Natural killer cell (primary cell): ENCODE results near the gene GLT6D1. TPM values are rescaled to one million over a fixed set of nuclear protein-coding genes. Genes with fewer than 3 reads are reported as not detected.

Experiments used
- ATAC-seq, 3 donors: fragments of 150-1000 bp in 2 of 3; fragments of 200-7000 bp in 1 of 3; cut with Tn5 transposase; 1 replicate in 1 of 3; 2 replicates in 2 of 3; pipeline ENCODE4 v1.10.0; 2021; ENCODE audit warnings: mild to moderate bottlenecking in 2 of 3, moderate library complexity in 2 of 3
- DNase-seq, 2 donors: peaks; one replicate each; pipeline versions ENCODE4 v3.0.0 to v3.0.0-alpha.2; 2013 to 2021; ENCODE audit warnings: mixed read lengths in 1 of 2
- H3K27ac ChIP-seq: one replicate; pipeline ENCODE4 v1.5.1; 2013; ENCODE audit warnings: mild to moderate bottlenecking, low read length
- H3K27me3 ChIP-seq: one replicate; pipeline ENCODE4 v1.6.1; 2013; ENCODE audit warnings: low read length; ENCODE audit not compliant: control insufficient read depth, insufficient read depth
- H3K36me3 ChIP-seq: one replicate; pipeline ENCODE4 v1.6.1; 2013; ENCODE audit warnings: low read length; ENCODE audit not compliant: control insufficient read depth, insufficient read depth
- H3K4me1 ChIP-seq: one replicate; pipeline ENCODE4 v1.6.1; 2013; ENCODE audit warnings: low read length; ENCODE audit not compliant: control insufficient read depth, insufficient read depth
- H3K4me3 ChIP-seq: one replicate; pipeline ENCODE4 v1.5.1; 2013; ENCODE audit warnings: low read length
- H3K9me3 ChIP-seq: one replicate; pipeline ENCODE4 v1.6.1; 2013; ENCODE audit warnings: low read length; ENCODE audit not compliant: control insufficient read depth, insufficient read depth
- H3K27ac Mint-ChIP-seq, 2 donors: one replicate each; pipeline ENCODE4 v1.8.0; 2022; ENCODE audit warnings: mild to moderate bottlenecking in 2 of 2, mixed read lengths in 2 of 2, moderate library complexity in 1 of 2
- H3K27me3 Mint-ChIP-seq, 2 donors: one replicate each; pipeline ENCODE4 v1.8.0; 2022; ENCODE audit warnings: low read depth in 2 of 2, mixed read lengths in 2 of 2
- H3K36me3 Mint-ChIP-seq: one replicate; pipeline ENCODE4 v1.8.0; 2022; ENCODE audit warnings: mixed read lengths
- H3K4me1 Mint-ChIP-seq, 2 donors: one replicate each; pipeline ENCODE4 v1.8.0; 2022; ENCODE audit warnings: mixed read lengths in 2 of 2
- H3K4me3 Mint-ChIP-seq: one replicate; pipeline ENCODE4 v1.8.0; 2022; ENCODE audit warnings: mild to moderate bottlenecking, moderate library complexity, mixed read lengths
- H3K9me3 Mint-ChIP-seq, 2 donors: one replicate each; pipeline ENCODE4 v1.8.0; 2022; ENCODE audit warnings: mixed read lengths in 2 of 2
- WGBS: methylation state at CpG from one replicate; pipeline ENCODE4 v1.1.7; 2013; ENCODE audit warnings: missing lambda C conversion rate; ENCODE audit not compliant: insufficient coverage; 5-methylcytosine and 5-hydroxymethylcytosine counted together
- intact Hi-C: fragments of 100-400 bp; cut with micrococcal nuclease; formaldehyde crosslinking; loops from one replicate; pipeline ENCODE4 v1.14.2; 2022
- total RNA-seq, 4 donors: library from RNA; stranded (reverse); fragments of 120-200 nt in 1 of 4; gene quantifications; one replicate each; pipeline versions ENCODE4 v1.2.3 to v1.2.4, GENCODE V29; 2013 to 2022
- TF ChIP-seq, protein P1 (sequence below): fragments of 200-600 bp; IDR thresholded peaks from one replicate; pipeline ENCODE4 v1.8.0; 2022; ENCODE audit warnings: antibody characterized with exemption

Gene GLT6D1
- total RNA-seq, 3 donors from 2014 or later (not counting 1 experiment from before 2014, with no cell fraction given) = not detected

DNA sequence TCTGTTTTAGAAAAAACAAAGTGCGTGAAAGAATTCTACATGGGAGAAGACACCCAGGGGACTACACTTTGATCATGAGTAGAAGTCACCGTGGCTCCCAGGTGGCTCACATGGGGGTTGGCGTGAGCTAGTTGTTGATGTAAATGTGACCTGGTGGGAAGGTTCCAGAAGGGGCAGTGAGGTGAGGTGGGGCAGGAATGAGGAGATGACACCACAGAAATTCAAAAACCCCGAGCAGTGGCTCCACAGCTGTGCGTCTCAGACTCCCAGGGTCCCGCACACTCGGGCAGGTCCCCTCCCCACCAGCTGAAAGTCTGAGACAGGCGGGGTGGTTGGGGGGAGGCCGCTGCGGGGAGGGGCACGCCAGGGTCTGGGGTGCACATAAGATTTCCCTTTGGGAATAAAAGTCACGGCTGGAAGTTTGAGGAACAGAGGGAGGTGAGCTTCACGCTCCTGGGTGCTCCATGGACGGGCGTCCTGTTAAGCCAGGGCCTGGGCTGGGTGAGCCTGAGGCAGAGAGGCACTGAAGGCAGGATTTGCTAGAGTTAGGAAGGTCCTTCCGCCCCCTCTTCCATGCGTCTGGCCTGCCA, 29.9 kb downstream of the GLT6D1 start:
- H3K9me3 Mint-ChIP-seq = peaks cover 0 to 2% of the 10 kb centered on the region in 2 donors
- 86% methylated on average over 17 of the region's 17 CpGs for WGBS
- no peaks in the 10 kb centered on the region for H3K4me1 Mint-ChIP-seq
- Histone ChIP-seq H3K9me3 (no peaks in the 10 kb centered on the region), H3K4me3 (no peak overlapping the region), H3K27me3 (no peaks in the 10 kb centered on the region), H3K27ac (no peak overlapping the region), H3K4me1 (no peaks in the 10 kb centered on the region), H3K36me3 (no peaks in the 10 kb centered on the region)
- H3K4me3 Mint-ChIP-seq = no peak overlapping the region
- no peaks in the 10 kb centered on the region for H3K36me3 Mint-ChIP-seq
- intact Hi-C loops = no loop called here
- DNase-seq (no peak), ATAC-seq (no peak)
- TF ChIP-seq, protein P1, sequence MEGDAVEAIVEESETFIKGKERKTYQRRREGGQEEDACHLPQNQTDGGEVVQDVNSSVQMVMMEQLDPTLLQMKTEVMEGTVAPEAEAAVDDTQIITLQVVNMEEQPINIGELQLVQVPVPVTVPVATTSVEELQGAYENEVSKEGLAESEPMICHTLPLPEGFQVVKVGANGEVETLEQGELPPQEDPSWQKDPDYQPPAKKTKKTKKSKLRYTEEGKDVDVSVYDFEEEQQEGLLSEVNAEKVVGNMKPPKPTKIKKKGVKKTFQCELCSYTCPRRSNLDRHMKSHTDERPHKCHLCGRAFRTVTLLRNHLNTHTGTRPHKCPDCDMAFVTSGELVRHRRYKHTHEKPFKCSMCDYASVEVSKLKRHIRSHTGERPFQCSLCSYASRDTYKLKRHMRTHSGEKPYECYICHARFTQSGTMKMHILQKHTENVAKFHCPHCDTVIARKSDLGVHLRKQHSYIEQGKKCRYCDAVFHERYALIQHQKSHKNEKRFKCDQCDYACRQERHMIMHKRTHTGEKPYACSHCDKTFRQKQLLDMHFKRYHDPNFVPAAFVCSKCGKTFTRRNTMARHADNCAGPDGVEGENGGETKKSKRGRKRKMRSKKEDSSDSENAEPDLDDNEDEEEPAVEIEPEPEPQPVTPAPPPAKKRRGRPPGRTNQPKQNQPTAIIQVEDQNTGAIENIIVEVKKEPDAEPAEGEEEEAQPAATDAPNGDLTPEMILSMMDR = no peak
- H3K27ac Mint-ChIP-seq = no peak overlapping the region
- H3K27me3 Mint-ChIP-seq = no peaks in the 10 kb centered on the region

DNA sequence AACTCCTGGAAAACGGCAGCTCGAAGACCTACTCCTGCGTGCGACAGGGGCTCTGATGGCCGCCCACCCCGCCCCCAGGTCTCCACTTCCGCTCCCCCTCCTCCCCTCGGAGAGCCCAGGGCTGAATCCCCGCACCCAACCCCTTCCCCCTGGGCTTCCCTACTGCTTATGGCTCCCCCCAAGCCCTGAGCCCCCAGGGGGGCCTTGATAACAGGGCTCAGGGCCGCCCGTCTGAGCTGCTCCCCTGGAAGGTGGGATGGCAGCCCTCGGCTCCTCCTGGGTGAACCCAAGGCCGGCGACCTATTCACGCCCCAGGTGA, 30.4 kb downstream of the GLT6D1 start:
- DNase-seq = no peak
- TF ChIP-seq, protein P1 = no peak
- intact Hi-C loops = no loop called here
- H3K4me3 ChIP-seq = no peak overlapping the region
- 90% methylated on average over 14 of the region's 15 CpGs for WGBS
- H3K27me3 ChIP-seq = no peaks in the 10 kb centered on the region
- no peaks in the 10 kb centered on the region for H3K4me1 ChIP-seq
- no peaks in the 10 kb centered on the region for H3K27me3 Mint-ChIP-seq
- no peaks in the 10 kb centered on the region for H3K36me3 Mint-ChIP-seq
- H3K4me1 Mint-ChIP-seq = no peaks in the 10 kb centered on the region
- peaks cover 0 to 2% of the 10 kb centered on the region in 2 donors for H3K9me3 Mint-ChIP-seq
- ATAC-seq = no peak
- H3K27ac Mint-ChIP-seq = no peak overlapping the region
- no peaks in the 10 kb centered on the region for H3K36me3 ChIP-seq
- no peak overlapping the region for H3K27ac ChIP-seq
- no peaks in the 10 kb centered on the region for H3K9me3 ChIP-seq
- H3K4me3 Mint-ChIP-seq = no peak overlapping the region

DNA sequence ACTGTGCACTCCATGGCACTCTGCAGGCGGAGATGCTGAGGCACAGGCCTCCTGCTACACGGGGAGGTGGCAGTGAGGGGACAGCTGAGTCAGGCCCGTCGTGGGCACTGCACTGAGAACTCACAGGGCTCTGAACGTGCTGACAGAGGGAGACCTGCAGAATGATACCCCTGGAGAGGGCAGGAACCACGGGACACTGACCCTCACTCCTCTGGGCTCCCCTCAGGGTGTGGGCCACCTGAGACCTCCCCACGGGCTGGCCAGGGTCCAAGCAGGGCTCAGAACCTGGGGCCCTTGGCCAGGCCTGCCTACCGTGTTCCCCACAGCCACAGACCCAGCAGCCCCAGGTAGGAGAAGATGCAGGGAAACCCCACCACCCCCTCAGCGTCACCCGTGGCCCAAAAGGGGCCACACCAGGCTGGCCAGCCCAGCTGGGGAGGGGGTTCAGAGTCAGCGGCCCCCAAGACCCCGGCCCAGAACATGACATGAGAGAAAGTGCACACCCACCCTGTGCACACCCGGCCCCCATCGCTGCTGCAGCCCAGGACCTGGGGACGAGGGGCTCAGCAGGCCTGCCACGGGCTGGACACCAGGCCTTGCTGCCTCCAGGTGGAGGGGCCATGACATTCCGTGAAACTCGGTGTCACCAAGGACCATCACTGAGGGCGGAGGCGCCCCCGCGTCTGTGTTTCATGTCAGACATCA, 30.9 kb downstream of the GLT6D1 start:
- Histone ChIP-seq H3K27ac (no peak overlapping the region), H3K9me3 (no peaks in the 10 kb centered on the region), H3K27me3 (no peaks in the 10 kb centered on the region), H3K4me3 (no peak overlapping the region), H3K36me3 (no peaks in the 10 kb centered on the region), H3K4me1 (peaks cover 3% of the 10 kb centered on the region)
- peaks cover 0 to 2% of the 10 kb centered on the region in 2 donors for H3K9me3 Mint-ChIP-seq
- no peaks in the 10 kb centered on the region for H3K27me3 Mint-ChIP-seq
- no peak overlapping the region for H3K27ac Mint-ChIP-seq
- 82% methylated on average over 22 of the region's 22 CpGs for WGBS
- DNase-seq (no peak), ATAC-seq (no peak)
- no peak overlapping the region for H3K4me3 Mint-ChIP-seq
- H3K36me3 Mint-ChIP-seq = no peaks in the 10 kb centered on the region
- H3K4me1 Mint-ChIP-seq = no peaks in the 10 kb centered on the region
- intact Hi-C loops = no loop called here
- TF ChIP-seq, protein P1 = no peak
